ENCODE results near the gene GALNT17. TPM values are rescaled to one million over a fixed set of nuclear protein-coding genes. Genes with fewer than 3 reads are reported as not detected.

The GALNT17 gene
- total RNA-seq, 1 experiment from 2014 or later: not detected

GRCh38 chr7:71613313-71613712 is 481.4 kb downstream of the GALNT17 start:
- no peaks in the 10 kb centered on the region for H3K9me3 ChIP-seq (ENCODE audit: control insufficient read depth, insufficient read depth, low read depth, low read length)
- no peak for TF ChIP-seq TCF7L2 (IDR thresholded peaks at IDR 0.05; ENCODE audit: low read depth, low read length)
- TF ChIP-seq, protein P1, sequence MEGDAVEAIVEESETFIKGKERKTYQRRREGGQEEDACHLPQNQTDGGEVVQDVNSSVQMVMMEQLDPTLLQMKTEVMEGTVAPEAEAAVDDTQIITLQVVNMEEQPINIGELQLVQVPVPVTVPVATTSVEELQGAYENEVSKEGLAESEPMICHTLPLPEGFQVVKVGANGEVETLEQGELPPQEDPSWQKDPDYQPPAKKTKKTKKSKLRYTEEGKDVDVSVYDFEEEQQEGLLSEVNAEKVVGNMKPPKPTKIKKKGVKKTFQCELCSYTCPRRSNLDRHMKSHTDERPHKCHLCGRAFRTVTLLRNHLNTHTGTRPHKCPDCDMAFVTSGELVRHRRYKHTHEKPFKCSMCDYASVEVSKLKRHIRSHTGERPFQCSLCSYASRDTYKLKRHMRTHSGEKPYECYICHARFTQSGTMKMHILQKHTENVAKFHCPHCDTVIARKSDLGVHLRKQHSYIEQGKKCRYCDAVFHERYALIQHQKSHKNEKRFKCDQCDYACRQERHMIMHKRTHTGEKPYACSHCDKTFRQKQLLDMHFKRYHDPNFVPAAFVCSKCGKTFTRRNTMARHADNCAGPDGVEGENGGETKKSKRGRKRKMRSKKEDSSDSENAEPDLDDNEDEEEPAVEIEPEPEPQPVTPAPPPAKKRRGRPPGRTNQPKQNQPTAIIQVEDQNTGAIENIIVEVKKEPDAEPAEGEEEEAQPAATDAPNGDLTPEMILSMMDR (IDR thresholded peaks at IDR 0.05): no peak
- TF ChIP-seq POLR2AphosphoS5 (IDR thresholded peaks at IDR 0.05; ENCODE audit: low read depth, low read length): no peak
- no peak for TF ChIP-seq REST (IDR thresholded peaks at IDR 0.05; ENCODE audit: insufficient read depth in 1 of 2, low read depth in 2 of 2, low read length in 1 of 2)
- no peak for TF ChIP-seq SIN3A (IDR thresholded peaks at IDR 0.05; ENCODE audit: borderline replicate concordance, insufficient read depth, low read depth, low read length)
- no peak overlapping the region for H3K4me3 ChIP-seq (ENCODE audit: low read depth in 2 of 2, low read length in 2 of 2)
- in situ Hi-C loops (cut with HindIII; ENCODE audit: low pct_unique_long_range_greater_than_20kb, low sequenced_read_pairs) (no loop called here), intact Hi-C loops (cut with micrococcal nuclease; ENCODE audit: unreplicated experiment) (no loop called here)
- POLR2A ChIA-PET: no interaction called here
- ATAC-seq: no peak
- no peaks in the 10 kb centered on the region for H3K27me3 ChIP-seq (ENCODE audit: control insufficient read depth, insufficient read depth, low read length)
- no peak for DNase-seq (ENCODE audit: low read depth, low spot score)
- H3K4me1 ChIP-seq (ENCODE audit: control insufficient read depth, insufficient read depth, low read length): no peaks in the 10 kb centered on the region
- H3K27ac ChIP-seq (ENCODE audit: low read length): no peak overlapping the region
- BruUV-seq (replicated peaks): no TSS peak
- CTCF ChIA-PET: no interaction called here
- H3K36me3 ChIP-seq (ENCODE audit: control insufficient read depth, insufficient read depth, low read length): no peaks in the 10 kb centered on the region

- no peak overlapping the region for H3K27ac ChIP-seq (ENCODE audit: low read length)
- no peak for TF ChIP-seq REST (IDR thresholded peaks at IDR 0.05; ENCODE audit: insufficient read depth in 1 of 2, low read depth in 2 of 2, low read length in 1 of 2)
- TF ChIP-seq TCF7L2 (IDR thresholded peaks at IDR 0.05; ENCODE audit: low read depth, low read length): no peak
- no peak for TF ChIP-seq POLR2AphosphoS5 (IDR thresholded peaks at IDR 0.05; ENCODE audit: low read depth, low read length)
- TF ChIP-seq SIN3A (IDR thresholded peaks at IDR 0.05; ENCODE audit: borderline replicate concordance, insufficient read depth, low read depth, low read length): no peak
- no peaks in the 10 kb centered on the region for H3K27me3 ChIP-seq (ENCODE audit: control insufficient read depth, insufficient read depth, low read length)
- in situ Hi-C loops (cut with HindIII; ENCODE audit: low pct_unique_long_range_greater_than_20kb, low sequenced_read_pairs) (no loop called here), intact Hi-C loops (cut with micrococcal nuclease; ENCODE audit: unreplicated experiment) (no loop called here)
- DNase-seq (ENCODE audit: low read depth, low spot score): no peak
- no peaks in the 10 kb centered on the region for H3K4me1 ChIP-seq (ENCODE audit: control insufficient read depth, insufficient read depth, low read length)
- ChIA-PET POLR2A (no interaction called here), CTCF (no interaction called here)
- no peaks in the 10 kb centered on the region for H3K36me3 ChIP-seq (ENCODE audit: control insufficient read depth, insufficient read depth, low read length)
- no peak overlapping the region for H3K4me3 ChIP-seq (ENCODE audit: low read depth in 2 of 2, low read length in 2 of 2)
- peak; percentile 69; the same call in 1 of the 2 replicates for ATAC-seq
- no TSS peak for BruUV-seq (replicated peaks)
- H3K9me3 ChIP-seq (ENCODE audit: control insufficient read depth, insufficient read depth, low read depth, low read length): no peaks in the 10 kb centered on the region
Observed at GRCh38 chr7:71615017-71615416, 483.1 kb downstream of the GALNT17 start.
